GM12801 (cell line): ENCODE data around the gene SMIM33.

Experiments
- CTCF ChIP-seq: IDR thresholded peaks from one replicate; pipeline ENCODE4 v1.5.1; 2011; ENCODE audit warnings: control low read depth; ENCODE audit not compliant: insufficient read length; ENCODE audit errors: extremely low read depth

The SMIM33 gene

GRCh38 chr5:139470821-139471300 is at the start of gene SMIM33:
TSS of gene SMIM33 (plus strand) at chr5:139471004. CDS start at chr5:139471122, 118 bp downstream.
- TF ChIP-seq CTCF = no peak

- peak; percentile 20 for TF ChIP-seq CTCF
These were observed 48.4 kb upstream of the SMIM33 start for GRCh38 chr5:139422307-139422893.

- no peak for TF ChIP-seq CTCF
These were observed 45.3 kb upstream of the SMIM33 start for GRCh38 chr5:139425497-139425896.

GRCh38 chr5:139426203-139426885 is 44.5 kb upstream of the SMIM33 start:
- TF ChIP-seq CTCF = no peak

GRCh38 chr5:139430015-139430414 is 40.8 kb upstream of the SMIM33 start:
- no peak for TF ChIP-seq CTCF

GRCh38 chr5:139431706-139432105 is 39.1 kb upstream of the SMIM33 start:
- TF ChIP-seq CTCF = no peak

- TF ChIP-seq CTCF = no peak
These were observed 35.1 kb upstream of the SMIM33 start for GRCh38 chr5:139435676-139436075.
